Neuronal stem cell (in vitro differentiated cells): ENCODE measurements around the gene FBXW5.

Experiments used
- DNase-seq: peaks from one replicate; pipeline ENCODE4 v3.0.0-alpha.2; 2013; ENCODE audit warnings: low spot score
- H2AFZ ChIP-seq: one replicate; pipeline ENCODE4 v1.6.1; 2013; ENCODE audit warnings: mild to moderate bottlenecking, low read length, inconsistent platforms
- H2AK5ac ChIP-seq: 2 replicates; pipeline ENCODE4 v1.6.1; 2013; ENCODE audit warnings: low read depth, mild to moderate bottlenecking, inconsistent platforms, low read length, moderate library complexity, mixed read lengths
- H2BK120ac ChIP-seq: 2 replicates; pipeline ENCODE4 v1.6.1; 2013; ENCODE audit warnings: low read depth, mild to moderate bottlenecking, inconsistent platforms, low read length, moderate library complexity, mixed read lengths
- H2BK12ac ChIP-seq: one replicate; pipeline ENCODE4 v1.6.1; 2013; ENCODE audit warnings: low read length, inconsistent platforms
- H2BK15ac ChIP-seq: 2 replicates; pipeline ENCODE4 v1.6.1; 2013; ENCODE audit warnings: mild to moderate bottlenecking, low read length, inconsistent platforms, mixed read lengths
- H2BK5ac ChIP-seq: one replicate; pipeline ENCODE4 v1.6.1; 2013; ENCODE audit warnings: inconsistent platforms, mild to moderate bottlenecking, low read length, moderate library complexity
- H3K14ac ChIP-seq: one replicate; pipeline ENCODE4 v1.6.1; 2013; ENCODE audit warnings: low read length, inconsistent platforms
- H3K18ac ChIP-seq: 2 replicates; pipeline ENCODE4 v1.6.1; 2013; ENCODE audit warnings: low read length, inconsistent platforms
- H3K23ac ChIP-seq: 2 replicates; pipeline ENCODE4 v1.6.1; 2013; ENCODE audit warnings: low read depth, mild to moderate bottlenecking, mixed read lengths, low read length, inconsistent platforms; ENCODE audit not compliant: poor library complexity
- H3K27ac ChIP-seq: replicated peaks from 3 replicates; pipeline ENCODE4 v1.5.1; 2013; ENCODE audit warnings: low read length, inconsistent platforms
- H3K27me3 ChIP-seq, 3 experiments: 2 replicates each; pipeline ENCODE4 v1.6.1; 2013; ENCODE audit warnings: low read length in 3 of 3, mild to moderate bottlenecking in 2 of 3, inconsistent platforms in 1 of 3, low read depth in 1 of 3, mixed read lengths in 1 of 3, moderate library complexity in 1 of 3; ENCODE audit not compliant: control insufficient read depth in 3 of 3, insufficient read depth in 3 of 3
- H3K36me3 ChIP-seq, 2 donors: replicated peaks in 1 of 2; 2 replicates each; pipeline ENCODE4 v1.6.1; 2013; ENCODE audit warnings: low read length in 2 of 2; ENCODE audit not compliant: control insufficient read depth in 2 of 2, insufficient read depth in 2 of 2
- H3K4ac ChIP-seq: 2 replicates; pipeline ENCODE4 v1.6.1; 2013; ENCODE audit warnings: inconsistent platforms, mild to moderate bottlenecking, low read length, moderate library complexity
- H3K4me1 ChIP-seq, 2 donors: 1 replicate in 1 of 2; 2 replicates in 1 of 2; pipeline ENCODE4 v1.6.1; 2013; ENCODE audit warnings: low read length in 2 of 2, low read depth in 1 of 2; ENCODE audit not compliant: control insufficient read depth in 2 of 2, insufficient read depth in 1 of 2
- H3K4me2 ChIP-seq: one replicate; pipeline ENCODE4 v1.6.1; 2013; ENCODE audit warnings: mild to moderate bottlenecking, low read length, inconsistent platforms; ENCODE audit not compliant: insufficient read depth, poor library complexity, severe bottlenecking
- H3K4me3 ChIP-seq, 2 donors: 2 replicates each; pipeline ENCODE4 v1.5.1; 2013; ENCODE audit warnings: low read length in 2 of 2, mild to moderate bottlenecking in 2 of 2, inconsistent platforms in 1 of 2, moderate library complexity in 1 of 2
- H3K79me1 ChIP-seq: one replicate; pipeline ENCODE4 v1.6.1; 2013; ENCODE audit warnings: low read depth, mild to moderate bottlenecking, inconsistent platforms, low read length, moderate library complexity
- H3K9ac ChIP-seq: one replicate; pipeline ENCODE4 v1.6.1; 2013; ENCODE audit warnings: mild to moderate bottlenecking, low read depth, low read length, inconsistent platforms; ENCODE audit not compliant: poor library complexity
- H3K9me3 ChIP-seq, 2 donors: replicated peaks in 1 of 2; 2 replicates each; pipeline versions ENCODE3 to v1.6.1; 2013; ENCODE audit warnings: low read length in 2 of 2, mild to moderate bottlenecking in 2 of 2, inconsistent platforms in 1 of 2, low read depth in 1 of 2, mixed read lengths in 1 of 2, moderate library complexity in 1 of 2; ENCODE audit not compliant: control insufficient read depth in 2 of 2, insufficient read depth in 1 of 2
- H4K8ac ChIP-seq: one replicate; pipeline ENCODE4 v1.6.1; 2013; ENCODE audit warnings: low read depth, mild to moderate bottlenecking, inconsistent platforms, low read length, moderate library complexity
- H4K91ac ChIP-seq: one replicate; pipeline ENCODE4 v1.6.1; 2013; ENCODE audit warnings: low read length, low read depth, mild to moderate bottlenecking, inconsistent platforms; ENCODE audit not compliant: poor library complexity
- WGBS, 2 donors: extraction: QIAGEN DNeasy Blood & Tissue Kit; methylation state at CpG; one replicate each; pipeline ENCODE4 v1.1.7; 2013; ENCODE audit warnings: missing lambda C conversion rate in 2 of 2, mixed read lengths in 1 of 2; ENCODE audit not compliant: insufficient read length in 2 of 2, insufficient replicate concordance in 1 of 2; ENCODE audit errors: extremely low coverage in 2 of 2; 5-methylcytosine and 5-hydroxymethylcytosine counted together

FBXW5 gene

GRCh38 chr9:136926749-136927148 is 17.8 kb downstream of the FBXW5 start:
- Histone ChIP-seq H3K9me3 (no peaks in the 10 kb centered on the region), H2BK12ac (no peak overlapping the region), H3K4me2 (no peak overlapping the region), H3K27ac (no peak overlapping the region), H2BK15ac (no peak overlapping the region), H3K18ac (no peak overlapping the region), H3K4me1 (no peaks in the 10 kb centered on the region), H3K36me3 (peaks cover 31 to 71% of the 10 kb centered on the region in 2 donors), H2AK5ac (no peak overlapping the region), H3K79me1 (peaks cover 3% of the 10 kb centered on the region), H2BK120ac (no peak overlapping the region), H3K9ac (no peak overlapping the region), H4K8ac (no peak overlapping the region), H4K91ac (no peak overlapping the region), H3K27me3 (no peaks in the 10 kb centered on the region), H3K23ac (no peak overlapping the region), H2BK5ac (no peak overlapping the region), H3K4me3 (peak overlapping the region in 1 of 2 donors; percentile 53), H2AFZ (no peak overlapping the region), H3K14ac (no peak overlapping the region), H3K4ac (no peak overlapping the region)
- no CpG with 5 or more reads among the region's 13 CpGs for WGBS, 2 donors
- no peak for DNase-seq

- Histone ChIP-seq H3K18ac (no peak overlapping the region), H3K27me3 (no peaks in the 10 kb centered on the region), H3K4me1 (no peaks in the 10 kb centered on the region), H3K4me2 (no peak overlapping the region), H3K27ac (no peak overlapping the region), H3K9ac (peak overlapping the region; percentile 17), H2BK15ac (no peak overlapping the region), H3K4me3 (no peak overlapping the region), H3K79me1 (peaks cover 3% of the 10 kb centered on the region), H2BK5ac (no peak overlapping the region), H2BK120ac (no peak overlapping the region), H3K14ac (no peak overlapping the region), H4K8ac (no peak overlapping the region), H2AFZ (no peak overlapping the region), H3K9me3 (no peaks in the 10 kb centered on the region), H2BK12ac (no peak overlapping the region), H3K4ac (no peak overlapping the region), H2AK5ac (no peak overlapping the region), H4K91ac (no peak overlapping the region), H3K36me3 (peaks cover 32 to 74% of the 10 kb centered on the region in 2 donors), H3K23ac (no peak overlapping the region)
- no CpG with 5 or more reads among the region's 9 CpGs for WGBS, 2 donors
- no peak for DNase-seq
Observed at GRCh38 chr9:136926154-136926704, 18.3 kb downstream of the FBXW5 start.

GRCh38 chr9:136925414-136926153 is 19.0 kb downstream of the FBXW5 start:
- Histone ChIP-seq H2BK5ac (no peak overlapping the region), H3K36me3 (peaks cover 38 to 81% of the 10 kb centered on the region in 2 donors), H3K9me3 (no peaks in the 10 kb centered on the region), H3K27me3 (no peaks in the 10 kb centered on the region), H4K8ac (no peak overlapping the region), H3K79me1 (peaks cover 3% of the 10 kb centered on the region), H4K91ac (no peak overlapping the region), H3K4me1 (no peaks in the 10 kb centered on the region), H3K18ac (no peak overlapping the region), H3K4ac (no peak overlapping the region), H3K27ac (no peak overlapping the region), H3K4me3 (no peak overlapping the region), H3K14ac (no peak overlapping the region), H3K23ac (no peak overlapping the region), H2AK5ac (no peak overlapping the region), H2BK120ac (no peak overlapping the region), H3K4me2 (no peak overlapping the region), H2AFZ (no peak overlapping the region), H2BK15ac (no peak overlapping the region), H3K9ac (no peak overlapping the region), H2BK12ac (no peak overlapping the region)
- no peak for DNase-seq
- WGBS, 2 donors: no CpG with 5 or more reads among the region's 33 CpGs

GRCh38 chr9:136923881-136924280 is 20.7 kb downstream of the FBXW5 start:
- Histone ChIP-seq H3K4me2 (no peak overlapping the region), H3K27ac (no peak overlapping the region), H3K79me1 (peaks cover 3% of the 10 kb centered on the region), H3K4me1 (no peaks in the 10 kb centered on the region), H4K8ac (no peak overlapping the region), H3K9ac (no peak overlapping the region), H3K27me3 (no peaks in the 10 kb centered on the region), H3K4ac (no peak overlapping the region), H3K14ac (no peak overlapping the region), H3K23ac (peak overlapping the region; percentile 73), H2BK120ac (no peak overlapping the region), H3K18ac (peak overlapping the region; percentile 48), H2AFZ (no peak overlapping the region), H2AK5ac (no peak overlapping the region), H3K4me3 (no peak overlapping the region), H2BK5ac (no peak overlapping the region), H2BK12ac (no peak overlapping the region), H3K9me3 (no peaks in the 10 kb centered on the region), H2BK15ac (no peak overlapping the region), H3K36me3 (peaks cover 47 to 85% of the 10 kb centered on the region in 2 donors), H4K91ac (no peak overlapping the region)
- no peak for DNase-seq
- WGBS, 2 donors: no CpG with 5 or more reads among the region's 19 CpGs
